Panc1 (cell line): ENCODE measurements around the gene CDKN3. TPM values are rescaled to one million over a fixed set of nuclear protein-coding genes. Genes with fewer than 3 reads are reported as not detected.

Experiments
- ATAC-seq: fragments of 200-7000 bp; cut with Tn5 transposase; 2 replicates; pipeline ENCODE4 v1.9.1; 2020; ENCODE audit warnings: mild to moderate bottlenecking, moderate library complexity
- BruUV-seq: library from RNA; stranded (reverse); fragments of 400-500 nt; replicated peaks from 2 replicates; lab custom pipeline; 2021; lab: Mats Ljungman, UMichigan
- CTCF ChIA-PET: fragments of 300-600 bp; sonication (Branson Sonifier 250); formaldehyde crosslinking; loops from one replicate; lab custom pipeline; 2022; ENCODE audit warnings: antibody characterized with exemption; lab: Charles Lee
- POLR2A ChIA-PET: fragments of 300-600 bp; sonication (Branson Sonifier 250); formaldehyde crosslinking; loops from one replicate; lab custom pipeline; 2022; ENCODE audit warnings: antibody characterized with exemption; lab: Charles Lee
- DNase-seq: peaks from one replicate; pipeline ENCODE4 v3.0.0-alpha.2; 2010; ENCODE audit warnings: low read depth, low spot score
- H3K27ac ChIP-seq: 2 replicates; pipeline ENCODE4 v1.5.1; 2011; ENCODE audit warnings: mild to moderate bottlenecking, low read length, inconsistent platforms
- H3K27me3 ChIP-seq: fragments of 200-500 bp; sonication (Bioruptor generic); 2 replicates; pipeline ENCODE4 v1.6.0; 2014; ENCODE audit warnings: low read length, inconsistent platforms; ENCODE audit not compliant: control insufficient read depth, insufficient read depth
- H3K36me3 ChIP-seq: fragments of 200-500 bp; sonication (Bioruptor generic); 2 replicates; pipeline ENCODE4 v1.5.1; 2014; ENCODE audit warnings: inconsistent platforms, mild to moderate bottlenecking, low read length, moderate library complexity; ENCODE audit not compliant: control insufficient read depth, insufficient read depth
- H3K4me1 ChIP-seq: 2 replicates; pipeline ENCODE4 v1.5.1; 2011; ENCODE audit warnings: inconsistent platforms, mild to moderate bottlenecking, low read length, moderate library complexity; ENCODE audit not compliant: control insufficient read depth, insufficient read depth
- H3K4me3 ChIP-seq, 2 experiments: 2 replicates each; pipeline ENCODE4 v1.5.1; 2011 to 2012; ENCODE audit warnings: low read depth in 2 of 2, low read length in 2 of 2, mild to moderate bottlenecking in 2 of 2, inconsistent platforms in 1 of 2, moderate library complexity in 1 of 2
- H3K9me3 ChIP-seq: fragments of 200-500 bp; sonication (Bioruptor generic); 2 replicates; pipeline ENCODE4 v1.5.1; 2014; ENCODE audit warnings: low read depth, mild to moderate bottlenecking, inconsistent platforms, low read length, moderate library complexity; ENCODE audit not compliant: control insufficient read depth, insufficient read depth
- POLR2AphosphoS5 ChIP-seq: IDR thresholded peaks from 2 replicates; pipeline ENCODE4 v1.6.1; 2012; ENCODE audit warnings: mild to moderate bottlenecking, low read depth, low read length, moderate library complexity
- SIN3A ChIP-seq: IDR thresholded peaks from 2 replicates; pipeline ENCODE4 v1.6.1; 2012; ENCODE audit warnings: low read depth, mild to moderate bottlenecking, low read length, moderate library complexity, borderline replicate concordance; ENCODE audit not compliant: insufficient read depth
- TCF7L2 ChIP-seq: IDR thresholded peaks from 2 replicates; pipeline ENCODE4 v1.6.1; 2011; ENCODE audit warnings: mild to moderate bottlenecking, low read depth, low read length, inconsistent platforms
- in situ Hi-C: cut with HindIII; loops from 2 replicates; pipeline ENCODE4 v1.10.0; 2016; ENCODE audit warnings: low sequenced_read_pairs, low pct_unique_long_range_greater_than_20kb
- intact Hi-C: fragments of 100-400 bp; cut with micrococcal nuclease; formaldehyde crosslinking; loops from one replicate; pipeline ENCODE4 v1.10.0; 2022; ENCODE audit not compliant: unreplicated experiment
- total RNA-seq: library from RNA; stranded (reverse); gene quantifications from one replicate; pipeline ENCODE4 v1.2.1, GENCODE V29; 2021; ENCODE audit not compliant: unreplicated experiment
- TF ChIP-seq, protein P1 (sequence below): fragments of 450-650 bp; IDR thresholded peaks from 2 replicates; pipeline ENCODE4 v1.5.1; 2017; ENCODE audit warnings: mild to moderate bottlenecking
- TF ChIP-seq, protein P2 (sequence below), 2 experiments: IDR thresholded peaks; 2 replicates each; pipeline ENCODE4 v1.6.1; 2011 to 2012; ENCODE audit warnings: low read depth in 2 of 2, control low read depth in 1 of 2, low read length in 1 of 2, mild to moderate bottlenecking in 1 of 2, moderate library complexity in 1 of 2; ENCODE audit not compliant: insufficient read depth in 1 of 2

The CDKN3 gene
- total RNA-seq, 1 experiment from 2014 or later = 36.1 TPM

DNA sequence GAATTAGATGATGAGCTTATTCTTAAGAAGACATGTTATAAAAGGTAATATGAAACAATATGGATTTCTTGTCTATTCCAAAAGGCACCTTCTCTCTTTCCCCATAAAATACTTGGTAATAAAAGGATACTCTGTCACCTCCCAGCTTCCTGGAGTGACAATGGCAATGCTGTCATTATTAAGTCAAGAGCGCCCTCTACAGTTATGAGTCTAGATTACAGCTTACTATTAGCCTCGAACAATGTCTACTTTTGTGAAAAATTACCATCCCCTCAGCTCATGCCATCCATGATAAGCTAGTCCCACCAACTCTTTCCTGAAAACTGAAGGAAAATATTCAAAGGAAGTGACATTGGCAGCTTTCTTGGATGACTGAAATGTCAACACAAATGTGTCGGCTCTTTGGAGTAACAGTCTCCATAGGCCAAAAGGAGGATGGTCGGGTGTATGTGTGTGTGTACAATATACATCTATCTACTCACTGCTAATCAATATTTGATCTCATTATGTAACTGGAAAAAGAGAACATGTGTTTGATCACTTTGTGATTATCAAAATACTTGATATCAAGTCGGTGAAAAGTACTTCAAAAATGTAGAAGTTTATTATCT is 48.7 kb upstream of the CDKN3 start:
- no peaks in the 10 kb centered on the region for H3K4me1 ChIP-seq
- TF ChIP-seq, protein P1, sequence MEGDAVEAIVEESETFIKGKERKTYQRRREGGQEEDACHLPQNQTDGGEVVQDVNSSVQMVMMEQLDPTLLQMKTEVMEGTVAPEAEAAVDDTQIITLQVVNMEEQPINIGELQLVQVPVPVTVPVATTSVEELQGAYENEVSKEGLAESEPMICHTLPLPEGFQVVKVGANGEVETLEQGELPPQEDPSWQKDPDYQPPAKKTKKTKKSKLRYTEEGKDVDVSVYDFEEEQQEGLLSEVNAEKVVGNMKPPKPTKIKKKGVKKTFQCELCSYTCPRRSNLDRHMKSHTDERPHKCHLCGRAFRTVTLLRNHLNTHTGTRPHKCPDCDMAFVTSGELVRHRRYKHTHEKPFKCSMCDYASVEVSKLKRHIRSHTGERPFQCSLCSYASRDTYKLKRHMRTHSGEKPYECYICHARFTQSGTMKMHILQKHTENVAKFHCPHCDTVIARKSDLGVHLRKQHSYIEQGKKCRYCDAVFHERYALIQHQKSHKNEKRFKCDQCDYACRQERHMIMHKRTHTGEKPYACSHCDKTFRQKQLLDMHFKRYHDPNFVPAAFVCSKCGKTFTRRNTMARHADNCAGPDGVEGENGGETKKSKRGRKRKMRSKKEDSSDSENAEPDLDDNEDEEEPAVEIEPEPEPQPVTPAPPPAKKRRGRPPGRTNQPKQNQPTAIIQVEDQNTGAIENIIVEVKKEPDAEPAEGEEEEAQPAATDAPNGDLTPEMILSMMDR = peak; percentile 67
- TF ChIP-seq TCF7L2 = no peak
- in situ Hi-C loops = no loop called here
- H3K9me3 ChIP-seq = no peaks in the 10 kb centered on the region
- DNase-seq (peak; percentile 24), ATAC-seq (peak; percentile 78; the same call in 1 of the 2 replicates)
- no peak overlapping the region for H3K27ac ChIP-seq
- POLR2A ChIA-PET = no interaction called here
- no TSS peak for BruUV-seq
- CTCF ChIA-PET = interaction anchor here (0.6 to 1.1 kb wide), 4 partner anchors 19 to 812 kb away, joined by 3 to 4 read pairs (median 4); no protein-coding TSS in a partner anchor
- no peaks in the 10 kb centered on the region for H3K27me3 ChIP-seq
- intact Hi-C loops = loop anchor here (5.0 kb wide), 1 partner anchor 811 kb away; no protein-coding TSS in a partner anchor
- no peaks in the 10 kb centered on the region for H3K36me3 ChIP-seq
- H3K4me3 ChIP-seq = no peak overlapping the region

DNA sequence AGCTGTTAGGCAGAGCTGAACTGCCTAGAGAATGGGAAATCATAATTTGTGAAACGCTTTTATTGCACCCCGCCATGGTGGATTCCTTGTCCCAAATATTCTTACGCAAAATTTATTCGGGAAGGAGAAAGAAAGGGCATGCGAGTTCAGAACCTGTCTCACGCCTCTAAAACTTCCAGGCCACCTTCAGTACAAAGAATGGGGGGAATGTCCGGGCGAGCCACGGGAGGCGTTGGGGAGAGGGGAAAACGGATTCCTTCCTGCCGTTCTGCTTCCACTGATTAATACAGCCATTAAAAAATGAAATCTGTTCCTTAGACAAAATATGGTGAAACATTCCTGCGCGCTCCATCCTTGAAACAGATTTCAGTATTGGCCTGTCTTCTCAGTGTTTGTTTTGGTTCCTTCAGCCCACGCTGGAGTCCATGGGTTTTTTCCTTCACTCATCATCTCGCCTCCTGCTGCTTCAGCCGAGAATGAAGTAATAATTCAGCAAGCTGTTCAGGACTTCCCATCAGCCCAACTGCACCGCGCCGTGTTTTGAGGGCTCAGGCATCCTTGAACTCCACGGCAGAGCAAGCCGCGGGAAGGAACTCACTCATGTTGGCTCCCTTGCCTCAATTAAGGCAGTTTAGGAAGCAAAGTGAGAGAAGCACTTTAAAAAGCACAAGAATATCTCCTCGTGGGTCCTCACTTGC is 47.7 kb upstream of the CDKN3 start:
- in situ Hi-C loops = no loop called here

More for the DNA sequence above, 47.7 kb upstream of the CDKN3 start:
- no TSS peak for BruUV-seq
- no peak overlapping the region for H3K4me3 ChIP-seq
- ATAC-seq = no peak
- H3K36me3 ChIP-seq = no peaks in the 10 kb centered on the region
- no peak overlapping the region for H3K27ac ChIP-seq
- no peaks in the 10 kb centered on the region for H3K4me1 ChIP-seq
- ChIA-PET CTCF (interaction anchor here (0.5 kb wide), 1 partner anchor 31 kb away, joined by 4 read pairs; no protein-coding TSS in a partner anchor), POLR2A (no interaction called here)
- TF ChIP-seq, protein P2, sequence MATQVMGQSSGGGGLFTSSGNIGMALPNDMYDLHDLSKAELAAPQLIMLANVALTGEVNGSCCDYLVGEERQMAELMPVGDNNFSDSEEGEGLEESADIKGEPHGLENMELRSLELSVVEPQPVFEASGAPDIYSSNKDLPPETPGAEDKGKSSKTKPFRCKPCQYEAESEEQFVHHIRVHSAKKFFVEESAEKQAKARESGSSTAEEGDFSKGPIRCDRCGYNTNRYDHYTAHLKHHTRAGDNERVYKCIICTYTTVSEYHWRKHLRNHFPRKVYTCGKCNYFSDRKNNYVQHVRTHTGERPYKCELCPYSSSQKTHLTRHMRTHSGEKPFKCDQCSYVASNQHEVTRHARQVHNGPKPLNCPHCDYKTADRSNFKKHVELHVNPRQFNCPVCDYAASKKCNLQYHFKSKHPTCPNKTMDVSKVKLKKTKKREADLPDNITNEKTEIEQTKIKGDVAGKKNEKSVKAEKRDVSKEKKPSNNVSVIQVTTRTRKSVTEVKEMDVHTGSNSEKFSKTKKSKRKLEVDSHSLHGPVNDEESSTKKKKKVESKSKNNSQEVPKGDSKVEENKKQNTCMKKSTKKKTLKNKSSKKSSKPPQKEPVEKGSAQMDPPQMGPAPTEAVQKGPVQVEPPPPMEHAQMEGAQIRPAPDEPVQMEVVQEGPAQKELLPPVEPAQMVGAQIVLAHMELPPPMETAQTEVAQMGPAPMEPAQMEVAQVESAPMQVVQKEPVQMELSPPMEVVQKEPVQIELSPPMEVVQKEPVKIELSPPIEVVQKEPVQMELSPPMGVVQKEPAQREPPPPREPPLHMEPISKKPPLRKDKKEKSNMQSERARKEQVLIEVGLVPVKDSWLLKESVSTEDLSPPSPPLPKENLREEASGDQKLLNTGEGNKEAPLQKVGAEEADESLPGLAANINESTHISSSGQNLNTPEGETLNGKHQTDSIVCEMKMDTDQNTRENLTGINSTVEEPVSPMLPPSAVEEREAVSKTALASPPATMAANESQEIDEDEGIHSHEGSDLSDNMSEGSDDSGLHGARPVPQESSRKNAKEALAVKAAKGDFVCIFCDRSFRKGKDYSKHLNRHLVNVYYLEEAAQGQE (IDR thresholded peaks at IDR 0.05; ENCODE audit: insufficient read depth in 1 of 2, low read depth in 2 of 2, low read length in 1 of 2) = no peak
- TF ChIP-seq SIN3A (no peak), TCF7L2 (no peak), POLR2AphosphoS5 (no peak)
- TF ChIP-seq, protein P1 = no peak
- intact Hi-C loops = loop anchor here (5.0 kb wide), 1 partner anchor 812 kb away; no protein-coding TSS in a partner anchor
- no peak for DNase-seq
- no peaks in the 10 kb centered on the region for H3K9me3 ChIP-seq
- H3K27me3 ChIP-seq = no peaks in the 10 kb centered on the region
